NB4 (cell line): ENCODE results near the gene EME1.
A peak's percentile ranks its signal among the peaks of the same experiment; 100 is the strongest.

Source experiments
- DNase-seq: peaks from one replicate; pipeline ENCODE4 v3.0.0; 2010; ENCODE audit warnings: low read depth
- H3K4me3 ChIP-seq: one replicate; pipeline ENCODE4 v1.5.1; 2011; ENCODE audit warnings: mild to moderate bottlenecking, low read depth, low read length, moderate library complexity
- MYC ChIP-seq: IDR thresholded peaks from 2 replicates; pipeline ENCODE4 v1.6.1; 2011; ENCODE audit warnings: low read depth, low read length
- POLR2A ChIP-seq: IDR thresholded peaks from 2 replicates; pipeline ENCODE4 v1.6.1; 2011; ENCODE audit warnings: mild to moderate bottlenecking; ENCODE audit not compliant: insufficient read length; ENCODE audit errors: extremely low read depth
- TF ChIP-seq, protein P1 (sequence below): IDR thresholded peaks from 2 replicates; pipeline ENCODE4 v1.6.1; 2011; ENCODE audit warnings: low read depth, low read length
- TF ChIP-seq, protein P2 (sequence below): IDR thresholded peaks from one replicate; pipeline ENCODE4 v1.5.1; 2012; ENCODE audit warnings: low read depth, low read length

Gene EME1

DNA sequence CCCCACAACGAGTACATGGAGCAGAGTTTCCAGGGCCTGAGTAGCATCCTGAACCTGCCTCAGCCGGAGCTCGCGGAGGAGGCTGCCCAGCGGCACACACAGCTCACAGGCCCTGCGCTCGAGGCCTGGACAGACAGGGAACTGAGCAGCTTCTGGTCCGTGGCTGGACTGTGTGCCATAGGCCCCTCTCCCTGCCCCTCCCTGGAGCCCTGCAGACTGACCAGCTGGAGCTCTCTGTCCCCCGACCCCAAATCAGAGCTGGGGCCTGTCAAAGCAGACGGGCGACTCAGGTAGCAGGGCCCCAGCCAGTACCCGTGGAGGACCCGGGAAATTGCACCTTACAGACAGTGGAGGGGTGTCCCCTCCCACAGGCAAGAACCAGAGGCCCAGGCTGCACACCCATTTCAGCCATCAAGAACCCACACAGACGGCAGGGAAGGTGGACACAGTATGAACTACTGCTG lies 13.0 kb upstream of the EME1 start:
- DNase-seq = no peak
- H3K4me3 ChIP-seq = no peak overlapping the region
- TF ChIP-seq POLR2A = no peak
- TF ChIP-seq, protein P1, sequence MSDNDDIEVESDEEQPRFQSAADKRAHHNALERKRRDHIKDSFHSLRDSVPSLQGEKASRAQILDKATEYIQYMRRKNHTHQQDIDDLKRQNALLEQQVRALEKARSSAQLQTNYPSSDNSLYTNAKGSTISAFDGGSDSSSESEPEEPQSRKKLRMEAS = no peak
- TF ChIP-seq, protein P2, sequence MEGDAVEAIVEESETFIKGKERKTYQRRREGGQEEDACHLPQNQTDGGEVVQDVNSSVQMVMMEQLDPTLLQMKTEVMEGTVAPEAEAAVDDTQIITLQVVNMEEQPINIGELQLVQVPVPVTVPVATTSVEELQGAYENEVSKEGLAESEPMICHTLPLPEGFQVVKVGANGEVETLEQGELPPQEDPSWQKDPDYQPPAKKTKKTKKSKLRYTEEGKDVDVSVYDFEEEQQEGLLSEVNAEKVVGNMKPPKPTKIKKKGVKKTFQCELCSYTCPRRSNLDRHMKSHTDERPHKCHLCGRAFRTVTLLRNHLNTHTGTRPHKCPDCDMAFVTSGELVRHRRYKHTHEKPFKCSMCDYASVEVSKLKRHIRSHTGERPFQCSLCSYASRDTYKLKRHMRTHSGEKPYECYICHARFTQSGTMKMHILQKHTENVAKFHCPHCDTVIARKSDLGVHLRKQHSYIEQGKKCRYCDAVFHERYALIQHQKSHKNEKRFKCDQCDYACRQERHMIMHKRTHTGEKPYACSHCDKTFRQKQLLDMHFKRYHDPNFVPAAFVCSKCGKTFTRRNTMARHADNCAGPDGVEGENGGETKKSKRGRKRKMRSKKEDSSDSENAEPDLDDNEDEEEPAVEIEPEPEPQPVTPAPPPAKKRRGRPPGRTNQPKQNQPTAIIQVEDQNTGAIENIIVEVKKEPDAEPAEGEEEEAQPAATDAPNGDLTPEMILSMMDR = no peak
- no peak for TF ChIP-seq MYC

DNA sequence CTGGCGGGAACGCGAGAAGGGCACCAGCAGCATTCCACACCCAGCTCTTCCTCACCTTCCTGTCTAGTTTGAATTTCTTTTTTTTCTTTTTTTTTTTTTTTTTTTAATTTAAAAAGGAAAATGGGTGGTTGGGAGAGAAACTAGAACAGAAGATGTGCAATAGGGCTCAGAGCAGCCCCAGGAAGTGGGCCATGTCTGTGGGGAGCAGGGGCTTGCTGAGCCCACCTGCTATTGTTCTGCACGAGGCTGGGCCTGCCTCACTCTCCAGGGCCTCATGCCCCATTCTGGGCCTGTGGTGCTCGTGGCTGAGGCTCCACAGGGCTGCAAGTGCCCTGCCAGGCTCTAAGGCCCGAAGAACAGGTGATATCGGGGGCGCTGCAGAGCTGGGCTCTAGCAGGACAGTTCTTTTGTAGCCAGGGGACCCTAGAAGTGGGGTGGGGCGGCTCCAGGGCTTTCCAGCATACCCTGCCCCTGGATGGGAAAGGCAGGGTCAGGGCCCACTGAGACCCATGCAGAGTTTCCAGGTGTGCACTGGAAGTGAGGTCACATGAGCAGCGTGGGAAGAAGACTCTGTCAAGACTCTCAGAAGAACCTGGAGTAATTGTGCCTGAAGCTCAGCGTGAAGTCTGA lies 12.4 kb upstream of the EME1 start:
- TF ChIP-seq, protein P1 = no peak
- no peak for TF ChIP-seq POLR2A
- TF ChIP-seq, protein P2 = no peak
- no peak overlapping the region for H3K4me3 ChIP-seq
- no peak for DNase-seq

DNA sequence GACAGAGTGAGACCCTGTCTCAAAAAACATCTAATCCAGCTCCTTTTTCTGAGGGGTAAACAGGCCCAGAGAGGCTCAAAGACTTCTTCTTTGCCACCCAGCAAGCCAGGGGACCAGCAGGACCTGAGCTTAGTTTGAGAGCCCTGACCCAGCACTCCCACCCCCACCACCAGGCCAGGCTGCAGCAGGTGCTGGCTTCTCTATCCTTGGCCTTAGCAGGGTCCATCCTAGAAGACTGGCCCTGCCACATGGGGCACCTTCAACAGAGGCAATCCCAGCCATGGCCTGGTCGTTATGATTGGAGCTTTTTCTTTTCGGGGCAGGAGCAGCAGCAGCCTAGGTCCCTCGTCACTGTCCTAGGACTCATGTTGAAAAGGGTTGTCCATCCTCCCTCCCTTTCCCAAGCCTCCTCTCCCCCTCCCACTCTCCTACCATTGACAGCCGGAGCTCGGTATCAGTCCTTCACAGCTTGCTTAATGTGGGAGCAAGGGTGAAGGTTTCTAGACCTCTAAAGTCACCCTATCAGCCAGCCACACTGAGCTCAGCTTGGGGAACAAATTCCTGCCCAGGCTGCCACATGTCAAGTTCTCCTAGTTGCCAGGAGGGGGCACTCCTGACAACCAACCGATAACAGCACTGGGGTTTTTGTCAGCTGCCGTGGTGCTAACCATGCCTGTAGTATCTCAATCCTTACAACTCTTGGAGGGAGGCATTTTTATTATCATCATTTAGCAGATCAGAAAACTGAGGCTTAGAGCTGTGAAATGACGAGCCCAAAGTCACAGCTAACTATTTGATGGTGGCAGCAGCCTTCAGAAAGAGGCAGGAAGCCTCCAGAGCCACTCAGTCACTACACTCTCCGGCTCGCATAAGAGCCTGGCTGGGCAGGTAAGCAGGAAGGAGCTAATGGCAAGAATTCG lies 11.2 kb upstream of the EME1 start:
- TF ChIP-seq MYC (peak; percentile 86), POLR2A (no peak)
- TF ChIP-seq, protein P1 = peak; percentile 87
- TF ChIP-seq, protein P2 = peak; percentile 83
- peak; percentile 81 for DNase-seq
- no peak overlapping the region for H3K4me3 ChIP-seq

DNA sequence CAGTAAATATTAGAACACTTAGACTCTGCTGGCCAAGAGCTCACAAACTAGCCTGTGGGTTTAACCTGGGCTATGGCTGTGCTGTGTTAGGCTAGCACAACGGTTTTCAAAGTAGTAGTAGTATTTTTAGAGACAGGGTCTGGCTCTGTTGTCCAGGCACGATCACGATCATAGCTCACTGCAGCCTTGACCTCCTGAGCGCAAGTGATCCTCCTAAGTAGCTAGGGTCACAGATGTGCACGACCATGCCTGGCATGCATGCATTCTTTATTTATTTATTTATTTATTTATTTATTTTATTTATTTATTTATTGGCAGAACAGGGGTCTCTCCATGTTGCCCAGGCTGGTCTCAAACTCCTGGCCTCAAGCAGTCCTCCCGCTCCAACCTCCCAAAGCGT lies 10.4 kb upstream of the EME1 start:
- H3K4me3 ChIP-seq = no peak overlapping the region
- no peak for TF ChIP-seq POLR2A
- TF ChIP-seq, protein P1 = no peak
- TF ChIP-seq, protein P2 = no peak
- no peak for TF ChIP-seq MYC
- DNase-seq = no peak

DNA sequence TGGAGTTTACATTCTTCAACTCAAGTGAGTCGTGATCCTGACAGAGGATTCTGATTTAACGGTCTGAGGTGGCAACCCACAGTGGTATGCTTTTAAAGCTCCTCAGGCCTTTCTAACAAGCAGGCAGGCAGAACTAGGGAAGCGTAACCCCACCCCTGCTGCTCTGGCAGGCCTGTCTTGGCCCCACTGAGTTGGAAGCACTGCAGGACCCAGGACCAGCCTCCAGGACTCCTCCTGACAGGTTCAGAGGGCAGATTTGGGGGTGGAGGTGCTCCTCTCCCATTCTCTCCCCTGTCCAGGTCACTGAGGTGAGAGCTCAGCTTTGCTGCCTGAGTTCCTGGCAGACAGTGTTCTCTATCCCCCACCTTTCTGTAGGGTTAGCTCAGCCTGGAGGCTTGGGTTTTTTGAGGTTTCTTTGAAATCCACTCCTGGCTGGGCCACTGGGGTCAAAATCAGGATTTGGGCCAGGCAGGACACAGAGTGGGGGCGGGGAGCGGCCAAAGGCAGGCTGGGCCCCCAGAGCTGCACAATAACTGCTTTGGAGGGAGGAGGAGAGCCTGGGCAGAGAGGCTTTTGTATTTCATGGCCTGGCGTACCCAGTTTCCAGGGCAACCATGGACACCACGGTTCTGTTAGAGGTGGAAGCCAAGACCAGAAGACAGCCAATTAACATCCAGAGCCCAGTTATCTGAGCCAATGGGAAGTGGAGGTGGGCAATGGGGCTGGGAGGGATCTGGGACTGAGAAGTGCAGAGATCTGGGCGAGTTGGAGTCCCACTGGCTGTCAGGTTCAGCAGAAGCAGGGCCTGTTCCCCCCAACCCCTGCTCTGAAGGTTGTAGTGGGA lies 9.6 kb upstream of the EME1 start:
- H3K4me3 ChIP-seq = no peak overlapping the region
- TF ChIP-seq POLR2A = no peak
- TF ChIP-seq, protein P2 = no peak
- TF ChIP-seq, protein P1 = no peak
- no peak for TF ChIP-seq MYC
- DNase-seq = peak; percentile 30
